WERI-Rb-1 (cell line): Measurements from ENCODE around the gene ATP10A.
"Not testable (repeated sequence)": the region's sequence is repeated elsewhere in the genome, so short reads cannot be mapped to it uniquely, and the experiment has no call there.

Experiments used
- DNase-seq: peaks from one replicate; pipeline ENCODE4 v3.0.0-alpha.2; 2020
- H3K27ac ChIP-seq: fragments of 250-450 bp; sonication (Bioruptor Pico); 2 replicates; pipeline ENCODE4 v1.5.1; 2020; ENCODE audit warnings: mild to moderate bottlenecking, moderate library complexity
- H3K27me3 ChIP-seq: fragments of 250-450 bp; sonication (Bioruptor Pico); 2 replicates; pipeline ENCODE4 v1.5.1; 2021; ENCODE audit warnings: mild to moderate bottlenecking, low read depth, moderate library complexity; ENCODE audit not compliant: insufficient read depth, severe bottlenecking
- H3K36me3 ChIP-seq: fragments of 250-450 bp; sonication (Bioruptor Pico); 2 replicates; pipeline ENCODE4 v1.5.1; 2020; ENCODE audit warnings: mild to moderate bottlenecking, moderate library complexity
- H3K4me3 ChIP-seq: 2 replicates; pipeline ENCODE4 v1.5.1; 2011; ENCODE audit warnings: low read depth, mild to moderate bottlenecking, control low read depth, low read length
- H3K9me3 ChIP-seq: fragments of 250-450 bp; sonication (Bioruptor Pico); 2 replicates; pipeline ENCODE4 v1.5.1; 2021; ENCODE audit warnings: mild to moderate bottlenecking, moderate library complexity; ENCODE audit not compliant: severe bottlenecking
- TF ChIP-seq, protein P1 (sequence below): IDR thresholded peaks from 2 replicates; pipeline ENCODE4 v1.5.1; 2011; ENCODE audit warnings: low read depth, mild to moderate bottlenecking, control low read depth, inconsistent platforms, low read length

ATP10A gene

GRCh38 chr15:25887870-25888269, 24.7 kb upstream of the ATP10A start:
- TF ChIP-seq, protein P1, sequence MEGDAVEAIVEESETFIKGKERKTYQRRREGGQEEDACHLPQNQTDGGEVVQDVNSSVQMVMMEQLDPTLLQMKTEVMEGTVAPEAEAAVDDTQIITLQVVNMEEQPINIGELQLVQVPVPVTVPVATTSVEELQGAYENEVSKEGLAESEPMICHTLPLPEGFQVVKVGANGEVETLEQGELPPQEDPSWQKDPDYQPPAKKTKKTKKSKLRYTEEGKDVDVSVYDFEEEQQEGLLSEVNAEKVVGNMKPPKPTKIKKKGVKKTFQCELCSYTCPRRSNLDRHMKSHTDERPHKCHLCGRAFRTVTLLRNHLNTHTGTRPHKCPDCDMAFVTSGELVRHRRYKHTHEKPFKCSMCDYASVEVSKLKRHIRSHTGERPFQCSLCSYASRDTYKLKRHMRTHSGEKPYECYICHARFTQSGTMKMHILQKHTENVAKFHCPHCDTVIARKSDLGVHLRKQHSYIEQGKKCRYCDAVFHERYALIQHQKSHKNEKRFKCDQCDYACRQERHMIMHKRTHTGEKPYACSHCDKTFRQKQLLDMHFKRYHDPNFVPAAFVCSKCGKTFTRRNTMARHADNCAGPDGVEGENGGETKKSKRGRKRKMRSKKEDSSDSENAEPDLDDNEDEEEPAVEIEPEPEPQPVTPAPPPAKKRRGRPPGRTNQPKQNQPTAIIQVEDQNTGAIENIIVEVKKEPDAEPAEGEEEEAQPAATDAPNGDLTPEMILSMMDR = no peak
- H3K9me3 ChIP-seq = no peaks in the 10 kb centered on the region
- H3K27me3 ChIP-seq = no peaks in the 10 kb centered on the region
- no peak overlapping the region for H3K27ac ChIP-seq
- H3K4me3 ChIP-seq = no peak overlapping the region
- DNase-seq = no peak
- H3K36me3 ChIP-seq = no peaks in the 10 kb centered on the region

DNA sequence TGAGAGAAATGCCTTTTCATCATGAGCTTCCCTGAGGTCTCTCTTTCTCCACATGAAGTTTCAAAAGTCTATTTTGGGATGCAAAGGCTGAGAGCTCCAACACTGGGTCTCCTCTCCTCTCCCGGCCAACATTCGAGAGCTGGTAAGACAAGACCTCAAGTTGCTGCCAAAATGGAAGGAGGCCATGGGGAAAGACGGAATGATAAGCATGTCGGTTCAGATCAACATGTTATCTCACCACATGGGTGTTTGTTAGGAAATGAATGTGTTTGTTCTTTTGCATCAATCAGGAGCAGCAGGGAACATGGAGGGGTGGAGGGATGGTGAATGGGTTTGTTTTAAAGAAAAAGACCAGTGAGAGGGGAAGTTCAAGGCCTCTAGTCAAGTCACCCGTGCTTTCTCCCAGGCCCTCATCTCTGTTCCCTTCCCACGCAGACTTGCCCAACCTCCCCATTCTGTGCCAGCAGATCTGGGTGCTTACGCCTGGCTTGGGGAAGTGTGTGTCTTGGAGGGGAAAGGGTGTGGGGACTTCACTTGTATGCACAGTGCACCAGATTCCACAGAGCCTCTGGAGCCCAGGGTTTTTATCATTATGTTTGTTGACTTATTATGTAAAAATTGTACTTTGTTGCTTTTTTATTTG, 23.5 kb upstream of the ATP10A start:
- Histone ChIP-seq H3K36me3 (no peaks in the 10 kb centered on the region), H3K27ac (no peak overlapping the region), H3K4me3 (no peak overlapping the region), H3K9me3 (no peaks in the 10 kb centered on the region), H3K27me3 (no peaks in the 10 kb centered on the region)
- TF ChIP-seq, protein P1 = no peak
- no peak for DNase-seq

- Histone ChIP-seq H3K9me3 (no peaks in the 10 kb centered on the region), H3K27me3 (no peaks in the 10 kb centered on the region), H3K36me3 (no peaks in the 10 kb centered on the region), H3K4me3 (no peak overlapping the region), H3K27ac (no peak overlapping the region)
- TF ChIP-seq, protein P1 = no peak
- no peak for DNase-seq
These were observed 21.2 kb upstream of the ATP10A start for GRCh38 chr15:25884370-25884769.

DNA sequence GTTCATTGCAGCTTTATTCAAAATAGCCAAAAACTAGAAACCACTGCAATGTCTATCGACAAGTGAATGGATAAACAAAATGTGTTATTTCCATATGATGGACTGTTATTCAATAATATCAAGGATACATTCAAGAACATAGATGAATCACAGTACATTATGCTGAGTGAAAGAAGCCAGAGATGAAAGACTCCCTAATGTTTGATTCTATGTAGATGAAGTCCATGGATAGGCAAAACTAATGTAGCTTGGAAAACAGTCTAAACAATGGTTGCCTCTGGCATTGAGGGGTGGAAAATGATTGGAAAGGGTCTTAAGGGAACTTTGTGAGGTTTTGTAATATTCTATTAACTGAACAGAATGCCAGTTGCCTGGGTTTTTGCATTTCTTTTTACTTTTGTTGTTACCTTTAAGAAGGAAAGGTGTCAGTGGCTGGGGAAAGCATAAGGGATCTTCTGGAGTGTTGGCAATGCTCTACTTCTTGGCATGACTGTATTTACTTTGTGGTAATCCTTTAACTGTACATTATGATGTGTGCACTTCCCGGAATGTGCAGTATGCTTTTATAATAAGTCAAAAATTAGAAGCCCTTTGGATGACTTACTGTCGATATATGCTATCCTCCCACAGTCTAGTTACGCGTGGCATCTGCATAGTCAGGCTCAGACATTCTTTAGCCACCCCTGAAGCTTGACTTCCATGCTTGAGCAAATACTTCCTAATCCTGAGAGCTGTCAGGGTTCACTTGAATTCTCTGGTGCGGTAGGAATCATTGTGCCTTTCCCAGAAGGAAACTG, 20.5 kb upstream of the ATP10A start:
- H3K36me3 ChIP-seq = no peaks in the 10 kb centered on the region
- no peak overlapping the region for H3K4me3 ChIP-seq
- TF ChIP-seq, protein P1 = no peak
- no peaks in the 10 kb centered on the region for H3K27me3 ChIP-seq
- H3K9me3 ChIP-seq = no peaks in the 10 kb centered on the region
- no peak for DNase-seq
- H3K27ac ChIP-seq = no peak overlapping the region

- TF ChIP-seq, protein P1 = no peak
- Histone ChIP-seq H3K27ac (no peak overlapping the region), H3K9me3 (no peaks in the 10 kb centered on the region), H3K36me3 (no peaks in the 10 kb centered on the region), H3K27me3 (no peaks in the 10 kb centered on the region), H3K4me3 (no peak overlapping the region)
- no peak for DNase-seq
These were observed 19.3 kb upstream of the ATP10A start for GRCh38 chr15:25882466-25882865.

DNA sequence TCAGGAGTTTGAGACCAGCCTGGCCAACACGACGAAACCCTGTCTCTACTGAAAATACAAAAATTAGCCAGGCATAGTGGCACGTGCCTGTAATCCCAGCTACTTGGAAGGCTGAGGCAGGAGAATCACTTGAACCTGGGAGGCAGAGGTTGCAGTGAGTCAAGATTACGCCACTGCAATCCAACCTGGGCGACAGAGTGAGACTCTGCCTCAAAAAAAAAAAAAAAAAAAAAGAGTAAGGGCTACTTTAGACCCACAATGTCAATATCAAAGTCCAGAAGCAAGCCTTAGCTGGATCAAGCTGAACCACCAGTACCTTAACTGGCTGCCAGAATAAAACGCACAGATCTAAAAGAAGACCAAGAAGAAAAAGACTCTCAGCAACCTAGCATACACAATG, 17.8 kb upstream of the ATP10A start:
- H3K4me3 ChIP-seq, H3K27me3 ChIP-seq, H3K36me3 ChIP-seq: not testable (repeated sequence)

More for the DNA sequence above, 17.8 kb upstream of the ATP10A start:
- DNase-seq, H3K9me3 ChIP-seq, H3K27ac ChIP-seq: not testable (repeated sequence)
